Endothelial cell (in vitro differentiated cells): ENCODE data around the gene KDM2B. TPM values are rescaled to one million over a fixed set of nuclear protein-coding genes. Genes with fewer than 3 reads are reported as not detected.

Experiments used
- DNase-seq: peaks from one replicate; pipeline ENCODE4 v3.0.0; 2021; ENCODE audit warnings: low spot score
- H3K27ac Mint-ChIP-seq: one replicate; pipeline ENCODE4 v1.8.0; 2021; ENCODE audit warnings: mixed read lengths, inconsistent platforms; ENCODE audit not compliant: unreplicated experiment
- H3K27me3 Mint-ChIP-seq: one replicate; pipeline ENCODE4 v1.8.0; 2021; ENCODE audit warnings: mild to moderate bottlenecking, moderate library complexity, mixed read lengths, inconsistent platforms; ENCODE audit not compliant: unreplicated experiment
- H3K36me3 Mint-ChIP-seq: one replicate; pipeline ENCODE4 v1.8.0; 2021; ENCODE audit warnings: mild to moderate bottlenecking, low read depth, mixed read lengths, inconsistent platforms; ENCODE audit not compliant: unreplicated experiment
- H3K4me1 Mint-ChIP-seq: one replicate; pipeline ENCODE4 v1.8.0; 2021; ENCODE audit warnings: mild to moderate bottlenecking, mixed read lengths, inconsistent platforms; ENCODE audit not compliant: unreplicated experiment
- H3K4me3 Mint-ChIP-seq: one replicate; pipeline ENCODE4 v1.8.0; 2021; ENCODE audit warnings: mild to moderate bottlenecking, mixed read lengths, inconsistent platforms; ENCODE audit not compliant: unreplicated experiment
- H3K9me3 Mint-ChIP-seq: one replicate; pipeline ENCODE4 v1.8.0; 2021; ENCODE audit warnings: mixed read lengths, inconsistent platforms; ENCODE audit not compliant: unreplicated experiment
- total RNA-seq: library from RNA; stranded (reverse); fragmentation: NEBNext Ultra II Directional; extraction: Animal tissue kit (Norgen Biotek cat#: 25700); gene quantifications from one replicate; pipeline ENCODE4 v1.2.1, GENCODE V29; 2021; ENCODE audit not compliant: unreplicated experiment
- TF ChIP-seq, protein P1 (sequence below): fragments of 200-600 bp; sonication (generic); IDR thresholded peaks from one replicate; pipeline ENCODE4 v1.5.0; 2021; ENCODE audit warnings: antibody characterized with exemption; ENCODE audit not compliant: unreplicated experiment

The KDM2B gene
- total RNA-seq, 1 donor from 2014 or later: 36.7 TPM

DNA sequence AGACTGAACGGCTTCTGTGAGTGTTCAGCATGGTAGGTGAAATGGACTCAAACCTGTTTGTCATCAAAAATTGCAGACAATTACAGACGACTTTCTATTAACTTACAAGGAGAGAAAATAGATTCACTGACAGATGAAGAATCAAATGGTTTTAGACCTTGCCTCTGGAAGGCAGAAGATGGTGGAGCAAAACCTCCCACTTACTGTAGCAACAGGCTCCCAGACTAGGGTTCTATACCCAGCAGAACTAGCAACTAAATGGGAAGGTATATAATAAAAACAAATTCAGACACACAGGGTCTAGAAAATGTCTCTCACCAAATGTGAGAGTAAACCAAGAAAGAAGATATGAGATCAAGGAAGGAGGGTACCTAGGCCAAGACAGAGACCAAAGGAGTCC lies 144.1 kb downstream of the KDM2B start:
- H3K9me3 Mint-ChIP-seq: no peaks in the 10 kb centered on the region
- DNase-seq: no peak
- H3K27ac Mint-ChIP-seq: no peak overlapping the region
- H3K4me3 Mint-ChIP-seq: no peak overlapping the region
- TF ChIP-seq, protein P1, sequence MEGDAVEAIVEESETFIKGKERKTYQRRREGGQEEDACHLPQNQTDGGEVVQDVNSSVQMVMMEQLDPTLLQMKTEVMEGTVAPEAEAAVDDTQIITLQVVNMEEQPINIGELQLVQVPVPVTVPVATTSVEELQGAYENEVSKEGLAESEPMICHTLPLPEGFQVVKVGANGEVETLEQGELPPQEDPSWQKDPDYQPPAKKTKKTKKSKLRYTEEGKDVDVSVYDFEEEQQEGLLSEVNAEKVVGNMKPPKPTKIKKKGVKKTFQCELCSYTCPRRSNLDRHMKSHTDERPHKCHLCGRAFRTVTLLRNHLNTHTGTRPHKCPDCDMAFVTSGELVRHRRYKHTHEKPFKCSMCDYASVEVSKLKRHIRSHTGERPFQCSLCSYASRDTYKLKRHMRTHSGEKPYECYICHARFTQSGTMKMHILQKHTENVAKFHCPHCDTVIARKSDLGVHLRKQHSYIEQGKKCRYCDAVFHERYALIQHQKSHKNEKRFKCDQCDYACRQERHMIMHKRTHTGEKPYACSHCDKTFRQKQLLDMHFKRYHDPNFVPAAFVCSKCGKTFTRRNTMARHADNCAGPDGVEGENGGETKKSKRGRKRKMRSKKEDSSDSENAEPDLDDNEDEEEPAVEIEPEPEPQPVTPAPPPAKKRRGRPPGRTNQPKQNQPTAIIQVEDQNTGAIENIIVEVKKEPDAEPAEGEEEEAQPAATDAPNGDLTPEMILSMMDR: no peak
- peaks cover 10% of the 10 kb centered on the region for H3K27me3 Mint-ChIP-seq
- peaks cover 50% of the 10 kb centered on the region for H3K36me3 Mint-ChIP-seq
- no peaks in the 10 kb centered on the region for H3K4me1 Mint-ChIP-seq

DNA sequence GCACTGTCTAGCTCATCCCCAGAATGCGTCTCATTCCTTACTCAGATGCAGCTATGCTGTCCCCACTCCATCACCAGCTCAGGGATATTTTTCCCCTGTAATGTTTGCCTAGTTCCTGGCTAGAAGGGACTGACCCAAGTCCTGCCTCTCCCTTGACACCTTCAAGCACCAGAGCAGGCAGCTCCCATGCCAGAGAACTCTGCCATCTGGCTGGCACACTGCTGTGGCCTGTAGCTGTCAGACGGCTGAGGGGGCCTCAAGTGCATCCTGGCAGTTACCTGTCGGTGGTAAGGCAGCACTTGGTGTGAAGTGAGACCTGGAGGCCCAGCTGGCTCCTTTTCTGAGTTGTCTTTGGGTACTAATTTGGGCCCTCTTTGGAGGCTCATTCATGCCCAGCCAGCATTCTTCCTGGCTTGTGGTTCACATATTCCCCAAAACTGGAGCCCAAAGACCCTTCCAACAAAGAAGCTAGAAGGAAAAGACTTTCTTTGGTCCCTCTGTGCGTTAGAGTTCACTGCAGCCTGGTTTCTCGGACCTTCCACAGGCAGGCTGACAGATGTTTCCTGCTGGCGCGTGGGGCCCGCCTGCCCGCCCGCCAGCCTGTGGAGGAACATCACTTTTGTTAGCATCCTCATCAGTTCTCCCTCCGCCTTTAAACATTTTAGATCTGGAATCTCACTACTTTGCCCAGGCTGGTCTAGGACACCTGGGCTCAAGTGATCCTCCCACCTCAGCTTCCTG lies 147.9 kb downstream of the KDM2B start:
- DNase-seq: no peak
- Mint-ChIP-seq H3K36me3 (peaks cover 56% of the 10 kb centered on the region), H3K4me1 (no peaks in the 10 kb centered on the region), H3K27me3 (peaks cover 5% of the 10 kb centered on the region), H3K4me3 (no peak overlapping the region), H3K9me3 (no peaks in the 10 kb centered on the region), H3K27ac (no peak overlapping the region)
- TF ChIP-seq, protein P1: no peak

DNA sequence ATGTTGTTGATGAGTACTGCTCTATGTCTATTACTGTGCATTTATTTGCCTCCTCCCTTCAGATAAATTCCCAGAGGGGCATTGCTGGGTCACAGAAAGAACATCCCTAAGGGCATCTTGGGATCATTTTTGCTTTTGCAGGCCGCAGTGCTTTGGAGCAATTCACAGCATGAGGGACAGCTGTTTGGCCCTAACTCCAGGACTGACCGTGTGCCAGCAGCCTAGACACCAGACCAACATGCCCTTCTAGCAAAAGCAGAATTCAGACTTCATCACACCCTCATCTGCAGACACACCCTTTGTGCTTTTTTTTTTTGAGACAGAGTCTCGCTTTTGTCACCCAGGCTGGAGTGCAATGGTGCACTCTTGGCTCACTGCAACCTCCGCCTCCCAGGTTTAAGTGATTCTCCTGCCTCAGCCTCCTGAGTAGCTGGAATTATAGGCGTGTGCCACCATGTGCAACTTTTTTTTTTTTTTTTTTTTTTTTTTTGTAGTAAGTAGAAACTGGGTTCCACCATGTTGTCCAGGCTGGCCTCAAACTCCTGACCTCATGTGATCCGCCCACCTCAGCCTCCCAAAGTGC lies 149.9 kb downstream of the KDM2B start:
- TF ChIP-seq, protein P1: no peak
- Mint-ChIP-seq H3K27ac (no peak overlapping the region), H3K4me1 (no peaks in the 10 kb centered on the region), H3K9me3 (no peaks in the 10 kb centered on the region), H3K4me3 (no peak overlapping the region), H3K27me3 (peaks cover 3% of the 10 kb centered on the region), H3K36me3 (peaks cover 46% of the 10 kb centered on the region)
- no peak for DNase-seq

DNA sequence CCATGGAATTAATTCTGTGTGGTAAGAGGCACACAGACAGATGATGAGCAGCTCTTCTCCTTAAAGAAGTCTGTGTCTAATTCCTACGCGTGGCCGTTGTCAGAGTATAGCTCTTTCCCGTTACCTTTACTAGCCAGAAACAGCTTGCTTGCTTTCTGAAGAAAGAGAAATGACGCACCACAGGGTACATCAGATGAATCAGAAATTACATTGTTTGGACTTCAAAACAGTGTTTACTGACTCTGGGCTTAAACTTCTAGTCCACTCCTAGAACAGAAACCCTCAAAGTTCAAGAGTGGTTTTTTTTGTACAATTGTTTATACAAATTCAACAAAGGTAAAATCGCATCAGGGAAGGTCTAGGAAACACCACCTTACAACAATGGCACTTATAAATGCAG lies 151.9 kb downstream of the KDM2B start:
- H3K4me1 Mint-ChIP-seq: no peaks in the 10 kb centered on the region
- H3K36me3 Mint-ChIP-seq: peaks cover 39% of the 10 kb centered on the region
- H3K27ac Mint-ChIP-seq: no peak overlapping the region
- no peaks in the 10 kb centered on the region for H3K9me3 Mint-ChIP-seq
- peaks cover under 1% of the 10 kb centered on the region for H3K27me3 Mint-ChIP-seq
- no peak for DNase-seq
- TF ChIP-seq, protein P1: no peak
- no peak overlapping the region for H3K4me3 Mint-ChIP-seq

DNA sequence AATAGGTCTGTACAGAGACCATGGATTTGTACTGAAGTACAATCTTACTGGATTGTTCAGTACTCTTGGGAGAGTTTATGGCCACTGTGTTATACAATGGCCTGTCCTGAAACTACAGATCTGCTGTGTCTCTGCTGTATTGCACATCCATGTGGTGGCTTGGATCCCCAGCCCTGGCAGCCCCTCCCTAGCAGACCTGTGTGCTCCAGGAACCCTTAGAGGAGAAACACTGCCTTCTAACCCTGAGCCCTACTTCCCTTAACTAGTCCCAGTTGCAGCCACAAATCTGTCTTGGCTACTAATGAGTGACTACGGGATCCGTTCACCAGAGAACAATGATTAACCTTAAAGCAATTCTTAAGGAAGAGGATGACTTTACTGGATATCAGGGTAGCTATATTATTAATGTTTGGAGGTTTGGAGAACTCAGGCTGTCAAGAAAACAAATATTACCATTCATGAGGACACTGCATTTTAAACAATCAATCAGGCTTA lies 153.2 kb downstream of the KDM2B start:
- H3K4me3 Mint-ChIP-seq: no peak overlapping the region
- TF ChIP-seq, protein P1: no peak
- no peaks in the 10 kb centered on the region for H3K9me3 Mint-ChIP-seq
- H3K27ac Mint-ChIP-seq: no peak overlapping the region
- H3K36me3 Mint-ChIP-seq: peaks cover 44% of the 10 kb centered on the region
- H3K4me1 Mint-ChIP-seq: no peaks in the 10 kb centered on the region
- H3K27me3 Mint-ChIP-seq: no peaks in the 10 kb centered on the region
- no peak for DNase-seq
